Cardiac fibroblast (primary cell): ENCODE measurements around the gene IGSF23.
"Not testable (repeated sequence)": the region's sequence is repeated elsewhere in the genome, so short reads cannot be mapped to it uniquely, and the experiment has no call there.

ENCODE experiments used
- DNase-seq, 2 donors: peaks; one replicate each; pipeline versions ENCODE4 v3.0.0 to v3.0.0-alpha.2; 2010; ENCODE audit warnings: low read depth in 2 of 2
- H3K4me3 ChIP-seq, 2 donors: replicated peaks in 1 of 2; 1 replicate in 1 of 2; 2 replicates in 1 of 2; pipeline ENCODE4 v1.5.1; 2011; ENCODE audit warnings: low read depth in 2 of 2, low read length in 2 of 2, mild to moderate bottlenecking in 2 of 2, moderate library complexity in 1 of 2
- CTCF ChIP-seq: IDR thresholded peaks from one replicate; pipeline ENCODE4 v1.5.1; 2011; ENCODE audit warnings: low read depth, mild to moderate bottlenecking, low read length, inconsistent platforms

The IGSF23 gene

DNA sequence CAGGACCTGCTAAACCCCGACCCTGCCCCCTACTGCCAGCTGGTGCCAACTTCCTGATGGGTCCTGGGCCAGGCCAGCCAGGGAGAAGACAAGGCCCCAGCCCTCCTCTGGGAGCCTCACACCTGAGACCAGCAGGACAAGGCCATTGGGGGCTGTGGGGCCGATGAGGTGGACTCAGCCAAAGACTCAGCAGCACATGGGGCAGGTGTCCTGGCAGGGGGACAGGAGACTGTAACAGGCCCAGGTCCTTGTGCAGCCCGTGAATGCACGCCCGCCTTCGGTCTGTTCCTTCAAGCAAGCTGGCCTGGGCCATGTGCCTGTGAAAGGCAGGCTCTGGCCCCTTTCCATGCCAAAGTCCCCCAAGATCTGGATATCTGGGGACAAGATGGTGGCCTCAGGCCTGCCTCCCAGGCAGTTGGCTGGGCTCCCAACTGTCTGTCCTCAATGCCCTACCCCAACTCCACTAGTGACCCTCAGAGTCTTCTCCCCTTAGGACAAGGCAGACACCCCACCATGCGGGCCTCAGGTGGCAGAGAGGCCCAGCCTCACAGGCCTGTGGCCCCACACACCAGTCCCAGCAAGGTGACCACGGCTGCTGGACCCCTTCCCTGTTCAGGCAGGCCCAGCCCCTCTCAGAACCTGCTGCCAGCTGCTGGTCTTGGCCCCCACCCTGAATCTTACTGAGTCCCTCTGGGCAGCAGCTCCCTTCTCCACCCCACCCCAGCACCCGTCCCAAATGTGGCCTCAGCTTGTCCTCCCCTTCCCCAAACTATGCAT, 70.3 kb downstream of the IGSF23 start:
- no peak overlapping the region for H3K4me3 ChIP-seq
- TF ChIP-seq CTCF = no peak
- no peak for DNase-seq

DNA sequence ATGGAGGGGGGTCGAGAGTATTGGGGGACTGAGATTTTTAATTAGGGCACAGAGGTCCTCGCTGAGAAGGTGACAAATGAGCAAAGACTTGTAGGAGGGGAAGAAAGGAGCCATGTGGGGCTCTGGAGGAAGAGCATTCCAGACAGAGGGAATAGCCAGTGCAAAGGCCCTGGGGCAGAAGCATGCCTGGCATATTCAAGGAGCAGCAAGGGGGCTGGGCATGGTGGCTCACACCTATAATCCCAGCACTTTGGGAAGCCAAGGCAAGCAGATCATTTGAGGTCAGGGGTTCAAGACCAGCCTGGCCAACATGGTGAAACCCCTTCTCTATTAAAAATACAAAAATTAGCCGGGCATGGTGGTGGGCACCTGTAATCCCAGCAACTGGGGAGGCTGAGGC, 71.0 kb downstream of the IGSF23 start:
- not testable (repeated sequence) for DNase-seq, H3K4me3 ChIP-seq

- no peak overlapping the region for H3K4me3 ChIP-seq
- no peak for TF ChIP-seq CTCF
- peak; percentile 90 to 94 for DNase-seq
Measured at GRCh38 chr19:44684892-44685863, 71.8 kb downstream of the IGSF23 start.

DNA sequence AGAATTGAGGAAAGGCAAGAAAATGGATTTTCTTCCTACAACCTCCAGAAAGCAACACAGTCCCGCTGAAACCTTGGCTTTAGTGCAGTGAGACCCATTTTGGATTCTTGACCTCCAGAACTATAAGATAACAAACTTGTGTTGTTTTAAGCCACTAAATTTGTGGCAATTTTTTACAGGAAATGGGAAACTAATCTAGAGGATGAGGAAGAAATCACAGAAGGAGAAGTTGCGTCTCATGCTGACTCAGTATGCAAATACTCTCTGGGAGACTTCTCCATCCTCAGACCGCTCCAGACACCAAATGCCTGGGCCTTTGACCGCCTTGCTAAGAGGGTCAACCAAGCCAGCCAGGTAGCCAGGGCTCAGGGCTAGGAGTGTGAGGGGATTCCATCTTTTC, 72.5 kb downstream of the IGSF23 start:
- DNase-seq = peak; percentile 66 to 70
- TF ChIP-seq CTCF = no peak
- no peak overlapping the region for H3K4me3 ChIP-seq
